Brain pericyte (primary cell): Measurements from ENCODE around the gene ST6GALNAC3.

Source experiments
- DNase-seq: peaks from one replicate; pipeline ENCODE4 v3.0.0-alpha.2; 2012; ENCODE audit warnings: low read depth, low spot score

Gene ST6GALNAC3

GRCh38 chr1:76428028-76428427 lies 353.5 kb downstream of the ST6GALNAC3 start:
- no peak for DNase-seq

GRCh38 chr1:76430531-76430930 lies 356.0 kb downstream of the ST6GALNAC3 start:
- no peak for DNase-seq

GRCh38 chr1:76433526-76433925 lies 359.0 kb downstream of the ST6GALNAC3 start:
- DNase-seq = no peak

- DNase-seq = no peak
Observed at GRCh38 chr1:76443217-76443616, 368.7 kb downstream of the ST6GALNAC3 start.

- no peak for DNase-seq
Observed at GRCh38 chr1:76444773-76445172, 370.2 kb downstream of the ST6GALNAC3 start.

GRCh38 chr1:76450229-76450628 lies 375.7 kb downstream of the ST6GALNAC3 start:
- DNase-seq = no peak

- no peak for DNase-seq
Observed at GRCh38 chr1:76463278-76463677, 388.7 kb downstream of the ST6GALNAC3 start.

GRCh38 chr1:76463849-76464248 lies 389.3 kb downstream of the ST6GALNAC3 start:
- no peak for DNase-seq

- no peak for DNase-seq
Observed at GRCh38 chr1:76465030-76465429, 390.5 kb downstream of the ST6GALNAC3 start.

GRCh38 chr1:76470166-76470565 lies 395.6 kb downstream of the ST6GALNAC3 start:
- DNase-seq = no peak

GRCh38 chr1:76471536-76471935 lies 397.0 kb downstream of the ST6GALNAC3 start:
- DNase-seq = no peak

- no peak for DNase-seq
Observed at GRCh38 chr1:76473591-76473990, 399.0 kb downstream of the ST6GALNAC3 start.

GRCh38 chr1:76474922-76475321 lies 400.4 kb downstream of the ST6GALNAC3 start:
- DNase-seq = no peak

- DNase-seq = no peak
Observed at GRCh38 chr1:76477156-76477555, 402.6 kb downstream of the ST6GALNAC3 start.

- DNase-seq = no peak
Observed at GRCh38 chr1:76480827-76481226, 406.3 kb downstream of the ST6GALNAC3 start.

GRCh38 chr1:76481672-76482071 lies 407.1 kb downstream of the ST6GALNAC3 start:
- DNase-seq = no peak

GRCh38 chr1:76482272-76482671 lies 407.7 kb downstream of the ST6GALNAC3 start:
- DNase-seq = no peak

GRCh38 chr1:76491737-76492136 lies 417.2 kb downstream of the ST6GALNAC3 start:
- DNase-seq = no peak

GRCh38 chr1:76492752-76493430 lies 418.3 kb downstream of the ST6GALNAC3 start:
- DNase-seq = no peak

GRCh38 chr1:76494807-76495206 lies 420.3 kb downstream of the ST6GALNAC3 start:
- no peak for DNase-seq

GRCh38 chr1:76496871-76497270 lies 422.3 kb downstream of the ST6GALNAC3 start:
- no peak for DNase-seq

GRCh38 chr1:76500116-76500515 lies 425.6 kb downstream of the ST6GALNAC3 start:
- DNase-seq = no peak

GRCh38 chr1:76501136-76501535 lies 426.6 kb downstream of the ST6GALNAC3 start:
- no peak for DNase-seq
